Measurements from ENCODE around the gene PITPNB. TPM values are rescaled to one million over a fixed set of nuclear protein-coding genes. Genes with fewer than 3 reads are reported as not detected.

PITPNB gene
- total RNA-seq, 1 donor from 2014 or later: 43.7 TPM

GRCh38 chr22:27927608-27928007 lies 8.6 kb upstream of the PITPNB start:
- DNase-seq (ENCODE audit: missing footprints) (no peak), ATAC-seq (no peak)
- intact Hi-C loops (cut with DNase I): no loop called here

GRCh38 chr22:27925331-27925730 lies 6.3 kb upstream of the PITPNB start:
- no peak for DNase-seq (ENCODE audit: missing footprints)
- intact Hi-C loops (cut with DNase I): no loop called here
- no peak for ATAC-seq

GRCh38 chr22:27919942-27920755 lies 1.1 kb upstream of the PITPNB start:
- intact Hi-C loops (cut with DNase I): loop anchor here (2.0 kb wide), 1 partner anchor 33 kb away; no protein-coding TSS in a partner anchor
- DNase-seq (ENCODE audit: missing footprints) (no peak), ATAC-seq (peak; percentile 52)

GRCh38 chr22:27918341-27919221 lies 475 bp downstream of the PITPNB start:
- DNase-seq (ENCODE audit: missing footprints) (peak; percentile 71), ATAC-seq (peak; percentile 49)
- intact Hi-C loops (cut with DNase I): loop anchor here (2.0 kb wide), 1 partner anchor 32 kb away; no protein-coding TSS in a partner anchor

- ATAC-seq (no peak), DNase-seq (ENCODE audit: missing footprints) (no peak)
- intact Hi-C loops (cut with DNase I): no loop called here
Measured at GRCh38 chr22:27915986-27916385, 3.1 kb downstream of the PITPNB start.

GRCh38 chr22:27913162-27913741 lies 5.8 kb downstream of the PITPNB start:
- ATAC-seq (peak; percentile 90), DNase-seq (ENCODE audit: missing footprints) (no peak)
- intact Hi-C loops (cut with DNase I): loop anchor here (2.0 kb wide), 1 partner anchor 20 kb away; no protein-coding TSS in a partner anchor

DNA sequence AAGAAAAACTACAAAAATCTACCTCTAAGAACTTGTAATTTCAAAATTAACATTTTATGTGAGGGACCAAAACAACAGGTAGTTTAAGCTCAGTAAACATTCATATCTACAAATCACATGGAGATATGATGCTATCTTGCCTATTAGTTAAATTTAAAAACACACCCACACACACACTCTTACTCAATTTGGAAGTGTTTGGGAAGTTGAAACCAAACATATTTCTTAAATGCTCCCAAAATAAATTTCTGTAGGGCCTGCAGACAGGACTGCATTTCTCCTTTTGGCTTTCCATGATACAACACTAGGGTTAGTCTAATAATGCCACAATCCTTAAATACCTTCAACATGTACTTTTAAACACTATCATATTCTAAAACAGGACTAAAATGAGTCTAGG lies 7.0 kb downstream of the PITPNB start:
- intact Hi-C loops (cut with DNase I): loop anchor here (2.0 kb wide), 1 partner anchor 19 kb away; no protein-coding TSS in a partner anchor
- DNase-seq (ENCODE audit: missing footprints): no peak
- no peak for ATAC-seq

DNA sequence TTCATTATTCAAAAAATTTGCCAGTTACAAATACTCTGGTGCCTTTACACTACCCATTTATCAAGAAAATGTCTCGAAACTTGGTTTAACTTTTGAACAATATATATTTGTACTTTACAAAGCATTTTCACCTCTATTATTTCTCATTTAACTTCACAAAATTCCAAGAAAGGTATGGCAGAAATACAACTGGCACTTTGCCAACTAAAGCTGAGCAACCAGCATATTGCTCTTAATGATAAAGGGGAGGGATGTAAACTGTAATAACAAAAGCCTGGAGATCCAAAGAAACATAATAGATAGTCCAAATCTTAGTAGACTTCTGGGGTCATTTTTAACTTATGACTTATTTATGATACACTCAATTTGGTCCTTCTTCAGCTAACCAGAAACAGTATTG lies 7.7 kb downstream of the PITPNB start:
- ATAC-seq: no peak

GRCh38 chr22:27906241-27906640 lies 12.8 kb downstream of the PITPNB start:
- intact Hi-C loops (cut with DNase I): no loop called here
- no peak for DNase-seq (ENCODE audit: missing footprints)
- no peak for ATAC-seq

More for the DNA sequence above, 7.7 kb downstream of the PITPNB start:
- DNase-seq (ENCODE audit: missing footprints): no peak
- intact Hi-C loops (cut with DNase I): no loop called here

GRCh38 chr22:27905653-27906052 lies 13.4 kb downstream of the PITPNB start:
- ATAC-seq: peak; percentile 64

DNA sequence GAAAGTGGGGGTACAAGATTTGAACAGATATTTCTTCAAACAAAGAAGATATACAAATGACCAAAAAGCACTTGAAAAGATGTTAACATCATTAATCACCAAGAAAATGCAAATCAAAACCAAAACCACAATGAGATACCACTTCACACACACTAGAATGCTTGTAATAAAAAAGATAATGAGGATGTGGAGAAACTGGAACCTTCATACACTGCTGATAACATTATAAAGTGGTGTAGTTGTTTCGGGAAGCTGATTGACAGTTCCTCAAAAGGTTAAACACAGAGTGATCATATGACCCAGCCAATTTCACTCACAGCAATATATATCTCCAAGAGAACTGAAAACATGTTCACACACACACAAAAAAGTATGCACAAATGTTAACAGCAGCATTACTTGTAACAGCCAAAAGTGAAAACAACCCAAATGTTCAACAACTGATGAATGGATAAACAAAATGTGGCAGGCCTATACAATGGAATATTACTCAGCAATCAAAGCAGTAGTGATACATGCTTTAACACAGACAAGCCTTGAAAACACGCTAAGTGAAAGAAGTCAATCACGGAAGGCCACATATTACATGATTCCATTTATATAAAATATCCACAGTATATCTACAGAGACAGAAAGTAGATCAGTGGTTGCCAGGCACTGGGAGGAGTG lies 15.1 kb downstream of the PITPNB start:
- intact Hi-C loops (cut with DNase I): no loop called here
- ATAC-seq: no peak
- no peak for DNase-seq (ENCODE audit: missing footprints)

More at GRCh38 chr22:27905653-27906052, 13.4 kb downstream of the PITPNB start:
- DNase-seq (ENCODE audit: missing footprints): no peak
- intact Hi-C loops (cut with DNase I): no loop called here

DNA sequence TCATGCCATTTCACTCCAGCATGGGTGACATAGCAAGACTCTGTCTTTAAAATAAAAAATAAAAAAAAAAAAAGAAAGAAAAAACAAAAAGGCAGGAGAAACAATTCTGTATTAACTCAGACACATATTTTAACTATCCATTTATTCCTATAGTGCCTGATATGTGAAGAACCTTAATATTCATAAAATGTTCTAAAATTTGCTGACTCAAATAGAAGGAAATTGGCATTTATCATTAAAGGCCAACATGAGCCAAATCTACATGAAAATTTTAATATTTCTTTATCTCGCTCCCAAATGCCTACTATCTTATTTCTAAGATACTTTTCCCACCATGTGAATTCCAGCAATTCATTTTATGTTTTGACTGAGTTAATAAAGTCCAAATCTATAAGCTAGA lies 18.9 kb downstream of the PITPNB start:
- no peak for DNase-seq (ENCODE audit: missing footprints)
- intact Hi-C loops (cut with DNase I): no loop called here
- ATAC-seq: no peak

GRCh38 chr22:27896245-27896644 lies 22.8 kb downstream of the PITPNB start:
- ATAC-seq (no peak), DNase-seq (ENCODE audit: missing footprints) (no peak)
- intact Hi-C loops (cut with DNase I): no loop called here

- ATAC-seq (no peak), DNase-seq (ENCODE audit: missing footprints) (no peak)
- intact Hi-C loops (cut with DNase I): no loop called here
Measured at GRCh38 chr22:27895600-27895999, 23.5 kb downstream of the PITPNB start.

DNA sequence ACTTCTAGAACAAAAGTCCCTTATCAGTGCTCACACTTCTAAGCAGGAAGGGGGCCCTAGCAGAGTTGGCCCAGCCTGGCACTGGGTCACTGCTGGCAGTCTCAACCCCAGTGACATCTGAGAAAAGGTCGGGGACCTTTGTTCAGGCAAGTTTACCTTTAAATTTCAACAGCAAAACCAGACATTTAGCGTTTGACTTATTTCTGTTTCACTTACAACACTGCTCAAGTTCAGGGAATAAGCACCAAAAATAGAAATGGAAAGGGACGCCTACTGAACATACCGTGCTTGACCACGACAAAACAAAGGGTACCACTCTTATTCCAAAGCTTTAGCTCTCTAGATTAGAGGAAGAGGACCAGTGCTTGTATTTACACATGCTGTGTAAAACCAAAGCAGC lies 26.2 kb downstream of the PITPNB start:
- peak; percentile 72 for ATAC-seq

GRCh38 chr22:27892064-27892463 lies 27.0 kb downstream of the PITPNB start:
- intact Hi-C loops (cut with DNase I): loop anchor here (2.0 kb wide), 1 partner anchor 21 kb away; no protein-coding TSS in a partner anchor
- DNase-seq (ENCODE audit: missing footprints) (no peak), ATAC-seq (peak; percentile 69)

More for the DNA sequence above, 26.2 kb downstream of the PITPNB start:
- intact Hi-C loops (cut with DNase I): loop anchor here (2.0 kb wide), 1 partner anchor 20 kb away; no protein-coding TSS in a partner anchor
- DNase-seq (ENCODE audit: missing footprints): no peak

DNA sequence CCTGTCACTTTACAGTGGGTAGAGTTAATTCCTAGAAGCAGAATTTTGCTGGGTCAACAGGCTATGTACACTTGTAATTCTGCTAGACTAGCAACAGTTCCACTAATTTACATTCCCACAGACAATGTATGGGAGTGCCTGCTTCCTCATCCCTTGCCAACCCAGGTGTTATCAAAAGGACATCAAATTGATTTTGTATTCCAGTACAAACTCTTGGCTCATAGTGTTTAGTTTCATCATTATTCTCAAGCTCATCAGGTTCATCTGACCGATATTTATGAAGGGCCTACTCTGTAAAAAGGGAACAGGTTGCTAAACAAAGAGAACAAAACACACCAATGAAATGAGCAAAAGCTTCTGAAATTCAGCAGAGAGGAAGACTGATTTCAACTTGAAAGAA lies 30.7 kb downstream of the PITPNB start:
- ATAC-seq: no peak
- intact Hi-C loops (cut with DNase I): loop anchor here (10.0 kb wide), 1 partner anchor 706 kb away; no protein-coding TSS in a partner anchor
- no peak for DNase-seq (ENCODE audit: missing footprints)

DNA sequence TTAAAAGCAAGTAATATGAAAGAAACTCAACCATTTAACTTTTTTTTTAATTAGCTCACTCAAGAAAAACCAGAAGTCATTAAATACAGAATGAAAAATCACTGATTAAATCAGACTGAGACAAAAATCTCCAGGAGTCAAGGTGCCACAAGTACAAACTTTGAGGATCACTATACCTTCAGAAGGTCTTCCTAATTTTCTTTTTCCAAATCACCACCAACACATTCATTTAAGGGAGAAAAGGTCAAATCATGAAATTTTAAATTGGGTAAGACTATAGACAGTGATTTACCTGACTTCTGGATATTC lies 32.3 kb downstream of the PITPNB start:
- no peak for ATAC-seq
- no peak for DNase-seq (ENCODE audit: missing footprints)
- intact Hi-C loops (cut with DNase I): loop anchor here (2.0 to 10.0 kb wide), 2 partner anchors 32 to 708 kb away; partner anchors contain the start of gene PITPNB

Measured in Right ventricle myocardium inferior (tissue), 1 donor.